Tibial nerve (tissue), 4 donors: Measurements from ENCODE around the gene CGGBP1. TPM values are rescaled to one million over a fixed set of nuclear protein-coding genes. Genes with fewer than 3 reads are reported as not detected.

Experiments used
- DNase-seq, 2 donors: peaks; one replicate each; pipeline ENCODE4 v3.0.0-alpha.2; 2019; ENCODE audit warnings: low spot score in 2 of 2
- H3K27ac ChIP-seq, 4 donors: fragments of 200-600 bp; sonication (generic) in 3 of 4; one replicate each; pipeline ENCODE4 v1.5.1; 2017 to 2019; ENCODE audit warnings: mild to moderate bottlenecking in 1 of 4
- H3K27me3 ChIP-seq, 2 donors: fragments of 200-600 bp; sonication (generic) in 1 of 2; one replicate each; pipeline versions ENCODE4 v1.5.1 to v1.6.0; 2017 to 2019
- H3K36me3 ChIP-seq, 3 donors: fragments of 200-600 bp; sonication (generic); one replicate each; pipeline ENCODE4 v1.5.1; 2018 to 2019
- H3K4me1 ChIP-seq, 4 donors: fragments of 200-600 bp; sonication (generic) in 3 of 4; one replicate each; pipeline ENCODE4 v1.5.1; 2017 to 2019
- H3K4me3 ChIP-seq, 4 donors: fragments of 200-600 bp; sonication (generic) in 3 of 4; one replicate each; pipeline ENCODE4 v1.5.1; 2017 to 2019; ENCODE audit warnings: mild to moderate bottlenecking in 1 of 4, moderate library complexity in 1 of 4
- H3K9me3 ChIP-seq, 4 donors: fragments of 200-600 bp; sonication (generic) in 3 of 4; one replicate each; pipeline ENCODE4 v1.5.1; 2017 to 2019
- CTCF ChIP-seq, 5 experiments: fragments of 200-600 bp in 3 of 5; fragments of 450-650 bp in 2 of 5; sonication (generic) in 3 of 5; IDR thresholded peaks; one replicate each; pipeline ENCODE4 v1.5.1; 2016 to 2019; ENCODE audit warnings: antibody characterized with exemption in 5 of 5, mild to moderate bottlenecking in 3 of 5, moderate library complexity in 2 of 5
- EP300 ChIP-seq, 2 donors: sonication (generic); formaldehyde crosslinking; IDR thresholded peaks; one replicate each; pipeline ENCODE4 v1.6.1; 2017; ENCODE audit warnings: antibody characterized with exemption in 2 of 2, mild to moderate bottlenecking in 1 of 2
- POLR2A ChIP-seq, 2 donors: fragments of 450-650 bp; IDR thresholded peaks; one replicate each; pipeline ENCODE4 v1.6.1; 2017; ENCODE audit warnings: antibody characterized with exemption in 2 of 2, mild to moderate bottlenecking in 2 of 2, moderate library complexity in 2 of 2
- WGBS, 2 donors: methylation state at CpG; one replicate each; pipeline ENCODE4 v1.1.5; 2018; 5-methylcytosine and 5-hydroxymethylcytosine counted together
- total RNA-seq, 4 donors: library from RNA; depleted of rRNA; stranded (reverse); fragments of >200 nt; gene quantifications; one replicate each; pipeline ENCODE4 v1.1.0, GENCODE V29; 2016

The CGGBP1 gene
- total RNA-seq, 4 donors from 2014 or later = 57.3 to 70.6 (median 65.0) TPM

GRCh38 chr3:88090681-88091080 lies 31.9 kb upstream of the CGGBP1 start:
- Histone ChIP-seq H3K27me3 (no peaks in the 10 kb centered on the region), H3K36me3 (peaks cover 0 to 51% (median 6%) of the 10 kb centered on the region in 3 donors), H3K4me3 (no peak overlapping the region), H3K9me3 (no peaks in the 10 kb centered on the region), H3K4me1 (no peaks in the 10 kb centered on the region), H3K27ac (no peak overlapping the region)
- no peak for DNase-seq
- 56 to 62% methylated on average over 4 of the region's 4 CpGs for WGBS, 2 donors
- TF ChIP-seq EP300 (IDR thresholded peaks at IDR 0.05) = no peak
- TF ChIP-seq CTCF (IDR thresholded peaks at IDR 0.05) = no peak
- no peak for TF ChIP-seq POLR2A (IDR thresholded peaks at IDR 0.05)

GRCh38 chr3:88084097-88084501 lies 25.3 kb upstream of the CGGBP1 start:
- H3K9me3 ChIP-seq = no peaks in the 10 kb centered on the region
- no peak for DNase-seq
- peaks cover 0 to 15% (median 0%) of the 10 kb centered on the region in 4 donors for H3K4me1 ChIP-seq
- no peak overlapping the region for H3K27ac ChIP-seq
- no peaks in the 10 kb centered on the region for H3K27me3 ChIP-seq
- TF ChIP-seq POLR2A (IDR thresholded peaks at IDR 0.05) = no peak
- no peak for TF ChIP-seq CTCF (IDR thresholded peaks at IDR 0.05)
- no peak for TF ChIP-seq EP300 (IDR thresholded peaks at IDR 0.05)
- WGBS, 2 donors = 86 to 88% methylated on average over 2 of the region's 2 CpGs
- no peak overlapping the region for H3K4me3 ChIP-seq
- H3K36me3 ChIP-seq = peaks cover 0 to 31% (median 6%) of the 10 kb centered on the region in 3 donors

DNA sequence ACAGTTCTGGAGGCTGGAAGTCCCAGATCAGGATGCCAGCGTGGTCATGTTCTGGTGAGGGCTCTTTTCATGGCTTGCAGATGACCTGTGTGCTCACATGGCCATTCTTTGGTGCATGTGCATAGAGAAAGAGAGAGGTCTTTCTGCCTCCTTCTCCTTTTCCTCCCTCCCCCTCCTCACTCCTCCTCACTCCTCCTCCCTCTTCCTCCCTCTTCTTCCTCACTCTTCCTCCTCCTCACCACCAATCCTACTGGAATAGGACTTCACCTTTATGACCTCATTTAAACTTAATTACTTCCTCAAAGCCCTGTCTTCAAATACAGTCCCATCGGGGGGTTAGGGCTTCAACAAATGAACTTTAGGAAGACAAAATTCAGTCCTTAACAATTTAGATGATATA lies 24.0 kb upstream of the CGGBP1 start:
- no peak for DNase-seq
- H3K27ac ChIP-seq = no peak overlapping the region
- peaks cover 0 to 15% (median 0%) of the 10 kb centered on the region in 4 donors for H3K4me1 ChIP-seq
- WGBS, 2 donors = 63 to 68% methylated on average over 2 of the region's 2 CpGs
- H3K4me3 ChIP-seq = no peak overlapping the region
- peaks cover 0 to 20% (median 6%) of the 10 kb centered on the region in 3 donors for H3K36me3 ChIP-seq
- no peak for TF ChIP-seq EP300 (IDR thresholded peaks at IDR 0.05)
- no peak for TF ChIP-seq CTCF (IDR thresholded peaks at IDR 0.05)
- no peak for TF ChIP-seq POLR2A (IDR thresholded peaks at IDR 0.05)
- no peaks in the 10 kb centered on the region for H3K27me3 ChIP-seq
- no peaks in the 10 kb centered on the region for H3K9me3 ChIP-seq

- Histone ChIP-seq H3K27me3 (no peaks in the 10 kb centered on the region), H3K36me3 (peaks cover 0 to 6% (median 0%) of the 10 kb centered on the region in 3 donors), H3K9me3 (no peaks in the 10 kb centered on the region), H3K27ac (no peak overlapping the region), H3K4me1 (peaks cover 0 to 30% (median 10%) of the 10 kb centered on the region in 4 donors), H3K4me3 (no peak overlapping the region)
- no peak for DNase-seq
- 95 to 96% methylated on average over 3 of the region's 3 CpGs for WGBS, 2 donors
- TF ChIP-seq POLR2A (IDR thresholded peaks at IDR 0.05) (no peak), CTCF (IDR thresholded peaks at IDR 0.05) (no peak), EP300 (IDR thresholded peaks at IDR 0.05) (no peak)
Measured at GRCh38 chr3:88078932-88079331, 20.1 kb upstream of the CGGBP1 start.

DNA sequence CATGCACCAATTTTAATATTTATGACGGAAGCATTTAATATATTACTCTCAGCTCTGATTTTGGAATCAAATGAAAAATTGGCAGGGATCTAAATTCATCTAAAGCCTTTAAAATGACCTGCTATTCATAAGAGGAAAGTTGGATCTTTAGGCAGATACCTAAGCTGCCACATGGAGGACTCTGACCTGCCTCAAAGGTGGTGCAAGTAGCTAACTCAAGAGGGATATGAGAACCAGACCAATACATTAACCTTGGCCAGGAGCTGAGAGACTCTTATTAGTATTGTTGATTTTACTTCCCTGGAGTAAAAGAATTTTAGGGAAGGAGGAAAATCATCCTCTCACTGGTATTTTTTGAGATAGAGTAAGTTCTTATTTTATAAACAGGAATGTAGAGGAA lies 17.9 kb upstream of the CGGBP1 start:
- DNase-seq = no peak
- Histone ChIP-seq H3K36me3 (peaks cover 0 to 10% (median 0%) of the 10 kb centered on the region in 3 donors), H3K27me3 (no peaks in the 10 kb centered on the region), H3K27ac (no peak overlapping the region), H3K9me3 (peaks cover 0 to 6% (median 0%) of the 10 kb centered on the region in 4 donors), H3K4me3 (no peak overlapping the region), H3K4me1 (peaks cover 0 to 24% (median 10%) of the 10 kb centered on the region in 4 donors)
- TF ChIP-seq POLR2A (IDR thresholded peaks at IDR 0.05) = no peak
- TF ChIP-seq EP300 (IDR thresholded peaks at IDR 0.05) = no peak
- TF ChIP-seq CTCF (IDR thresholded peaks at IDR 0.05) = no peak
- WGBS, 2 donors = 93 to 95% methylated on average over 1 of the region's 1 CpG
